NB4 (cell line): Measurements from ENCODE around the gene CWC27.

Experiments
- CTCF ChIP-seq: IDR thresholded peaks from one replicate; pipeline ENCODE4 v1.5.1; 2012; ENCODE audit warnings: low read depth, low read length
- POLR2A ChIP-seq: IDR thresholded peaks from 2 replicates; pipeline ENCODE4 v1.6.1; 2011; ENCODE audit warnings: mild to moderate bottlenecking; ENCODE audit not compliant: insufficient read length; ENCODE audit errors: extremely low read depth

GRCh38 chr5:64929833-64930232 is 161.1 kb downstream of the CWC27 start:
- TF ChIP-seq POLR2A (no peak), CTCF (no peak)
